Measurements from ENCODE around the gene JAKMIP1. TPM values are rescaled to one million over a fixed set of nuclear protein-coding genes. Genes with fewer than 3 reads are reported as not detected.

Gene JAKMIP1
- polyA plus RNA-seq, 2 donors = 0.13 to 0.31 TPM

GRCh38 chr4:6236816-6237390 is 36.6 kb upstream of the JAKMIP1 start:
- H3K36me3 ChIP-seq (ENCODE audit: control insufficient read depth in 2 of 2, insufficient read depth in 2 of 2, low read length in 1 of 2) = no peaks in the 10 kb centered on the region
- no peaks in the 10 kb centered on the region for H3K27me3 ChIP-seq (ENCODE audit: control insufficient read depth in 1 of 2, insufficient read depth in 2 of 2, low read length in 2 of 2)
- H3K27ac ChIP-seq (ENCODE audit: low read depth in 2 of 2, low read length in 1 of 2) = no peak overlapping the region
- 70 to 73% methylated on average over 12 of the region's 12 CpGs for WGBS, 2 donors
- no peaks in the 10 kb centered on the region for H3K9me3 ChIP-seq (ENCODE audit: control insufficient read depth in 2 of 2, insufficient read depth in 1 of 2, low read depth in 1 of 2, low read length in 1 of 2)
- no peaks in the 10 kb centered on the region for H3K4me1 ChIP-seq (ENCODE audit: control insufficient read depth in 2 of 2, insufficient read depth in 2 of 2, low read length in 1 of 2)
- no peak overlapping the region for H3K4me3 ChIP-seq (ENCODE audit: low read depth in 1 of 2, low read length in 2 of 2)

- WGBS, 2 donors = 57 to 61% methylated on average over 17 of the region's 17 CpGs
- Histone ChIP-seq H3K4me1 (ENCODE audit: control insufficient read depth in 2 of 2, insufficient read depth in 2 of 2, low read length in 1 of 2) (no peaks in the 10 kb centered on the region), H3K27ac (ENCODE audit: low read depth in 2 of 2, low read length in 1 of 2) (no peak overlapping the region), H3K4me3 (ENCODE audit: low read depth in 1 of 2, low read length in 2 of 2) (no peak overlapping the region), H3K27me3 (ENCODE audit: control insufficient read depth in 1 of 2, insufficient read depth in 2 of 2, low read length in 2 of 2) (no peaks in the 10 kb centered on the region), H3K9me3 (ENCODE audit: control insufficient read depth in 2 of 2, insufficient read depth in 1 of 2, low read depth in 1 of 2, low read length in 1 of 2) (no peaks in the 10 kb centered on the region), H3K36me3 (ENCODE audit: control insufficient read depth in 2 of 2, insufficient read depth in 2 of 2, low read length in 1 of 2) (no peaks in the 10 kb centered on the region)
Observed at GRCh38 chr4:6235901-6236640, 35.7 kb upstream of the JAKMIP1 start.

- H3K9me3 ChIP-seq (ENCODE audit: control insufficient read depth in 2 of 2, insufficient read depth in 1 of 2, low read depth in 1 of 2, low read length in 1 of 2) = peaks cover 0 to 2% of the 10 kb centered on the region in 2 donors
- no peaks in the 10 kb centered on the region for H3K4me1 ChIP-seq (ENCODE audit: control insufficient read depth in 2 of 2, insufficient read depth in 2 of 2, low read length in 1 of 2)
- H3K4me3 ChIP-seq (ENCODE audit: low read depth in 1 of 2, low read length in 2 of 2) = no peak overlapping the region
- H3K27ac ChIP-seq (ENCODE audit: low read depth in 2 of 2, low read length in 1 of 2) = no peak overlapping the region
- WGBS, 2 donors = 79 to 84% methylated on average over 7 of the region's 7 CpGs
- H3K36me3 ChIP-seq (ENCODE audit: control insufficient read depth in 2 of 2, insufficient read depth in 2 of 2, low read length in 1 of 2) = no peaks in the 10 kb centered on the region
- no peaks in the 10 kb centered on the region for H3K27me3 ChIP-seq (ENCODE audit: control insufficient read depth in 1 of 2, insufficient read depth in 2 of 2, low read length in 2 of 2)
Observed at GRCh38 chr4:6235012-6235411, 34.7 kb upstream of the JAKMIP1 start.

GRCh38 chr4:6233929-6234328 is 33.6 kb upstream of the JAKMIP1 start:
- 81 to 86% methylated on average over 6 of the region's 6 CpGs for WGBS, 2 donors

DNA sequence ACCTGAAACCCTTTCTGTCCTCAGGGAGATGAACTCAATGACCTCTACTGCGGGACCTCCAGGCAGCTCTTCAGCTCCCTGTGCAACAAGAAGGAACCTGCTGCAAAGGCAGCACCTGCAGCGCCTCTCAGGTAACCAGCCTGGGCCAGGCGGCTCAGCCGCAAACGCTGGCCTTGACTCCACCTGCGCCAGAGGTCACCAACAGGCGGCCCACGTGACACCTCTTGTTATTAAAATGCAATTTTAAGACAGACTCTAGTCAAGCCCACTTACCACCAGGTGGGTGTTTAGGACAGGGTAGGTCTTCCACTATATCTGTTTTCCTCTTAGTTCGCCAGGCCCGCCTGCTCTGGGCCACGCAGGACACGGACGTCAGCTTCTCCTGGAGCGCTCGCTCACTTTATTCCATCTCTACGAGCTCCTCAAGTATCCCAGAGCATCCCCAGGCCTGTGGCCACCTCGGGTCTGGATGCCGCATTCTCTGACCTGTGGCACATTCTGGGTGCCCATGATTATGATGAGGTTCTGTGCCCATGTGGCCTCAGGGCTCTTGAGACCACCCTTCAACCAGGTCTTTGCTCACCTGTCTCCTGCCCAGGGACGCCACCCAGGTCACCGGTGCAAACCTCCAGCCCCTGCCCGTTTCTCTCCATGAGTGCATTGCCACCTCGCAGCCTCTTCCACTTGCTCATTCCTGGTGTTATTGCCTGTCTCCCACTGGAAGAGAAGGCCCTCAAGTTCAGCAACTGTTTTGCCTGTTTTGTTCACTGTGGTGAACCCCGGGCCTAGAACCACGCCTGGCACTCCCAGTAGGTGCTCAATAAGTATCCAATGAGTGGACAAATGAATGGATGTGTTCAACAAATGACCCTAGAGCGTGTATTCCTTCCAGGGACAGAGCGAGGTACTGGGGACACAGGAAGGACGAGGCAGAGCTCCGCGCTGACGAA is 32.8 kb upstream of the JAKMIP1 start:
- H3K9me3 ChIP-seq (ENCODE audit: control insufficient read depth in 2 of 2, insufficient read depth in 1 of 2, low read depth in 1 of 2, low read length in 1 of 2) = peaks cover 0 to 2% of the 10 kb centered on the region in 2 donors
- 84 to 85% methylated on average over 30 of the region's 30 CpGs for WGBS, 2 donors

More at GRCh38 chr4:6233929-6234328, 33.6 kb upstream of the JAKMIP1 start:
- no peak overlapping the region for H3K27ac ChIP-seq (ENCODE audit: low read depth in 2 of 2, low read length in 1 of 2)
- H3K4me1 ChIP-seq (ENCODE audit: control insufficient read depth in 2 of 2, insufficient read depth in 2 of 2, low read length in 1 of 2) = no peaks in the 10 kb centered on the region
- no peak overlapping the region for H3K4me3 ChIP-seq (ENCODE audit: low read depth in 1 of 2, low read length in 2 of 2)
- no peaks in the 10 kb centered on the region for H3K27me3 ChIP-seq (ENCODE audit: control insufficient read depth in 1 of 2, insufficient read depth in 2 of 2, low read length in 2 of 2)
- no peaks in the 10 kb centered on the region for H3K36me3 ChIP-seq (ENCODE audit: control insufficient read depth in 2 of 2, insufficient read depth in 2 of 2, low read length in 1 of 2)
- peaks cover 0 to 2% of the 10 kb centered on the region in 2 donors for H3K9me3 ChIP-seq (ENCODE audit: control insufficient read depth in 2 of 2, insufficient read depth in 1 of 2, low read depth in 1 of 2, low read length in 1 of 2)

DNA sequence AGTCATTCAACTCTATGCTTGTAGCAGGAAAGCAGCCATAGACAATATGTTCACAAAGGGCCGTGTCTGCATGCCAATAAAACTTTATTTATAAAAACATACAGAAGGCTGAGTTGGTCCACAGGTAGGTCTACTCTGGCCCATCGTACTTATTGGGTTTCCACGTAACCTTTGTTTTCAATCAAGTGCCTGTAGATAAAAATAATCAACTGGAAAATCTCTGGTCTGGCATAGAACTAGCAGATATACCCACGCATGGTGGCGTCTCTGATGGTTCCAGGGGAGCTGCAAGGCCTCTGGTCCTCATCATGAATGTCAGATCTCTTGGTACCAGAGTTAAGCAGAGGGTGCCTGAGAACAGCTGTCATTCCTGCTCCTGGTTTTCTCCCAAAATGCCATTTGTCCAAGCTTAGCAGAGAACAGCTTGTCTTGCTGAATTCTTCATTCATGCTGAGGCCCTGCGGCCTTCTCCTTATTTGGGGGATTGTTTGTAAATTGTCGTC is 31.4 kb upstream of the JAKMIP1 start:
- Histone ChIP-seq H3K27ac (ENCODE audit: low read depth in 2 of 2, low read length in 1 of 2) (no peak overlapping the region), H3K36me3 (ENCODE audit: control insufficient read depth in 2 of 2, insufficient read depth in 2 of 2, low read length in 1 of 2) (no peaks in the 10 kb centered on the region), H3K27me3 (ENCODE audit: control insufficient read depth in 1 of 2, insufficient read depth in 2 of 2, low read length in 2 of 2) (no peaks in the 10 kb centered on the region), H3K9me3 (ENCODE audit: control insufficient read depth in 2 of 2, insufficient read depth in 1 of 2, low read depth in 1 of 2, low read length in 1 of 2) (peaks cover 0 to 2% of the 10 kb centered on the region in 2 donors), H3K4me1 (ENCODE audit: control insufficient read depth in 2 of 2, insufficient read depth in 2 of 2, low read length in 1 of 2) (no peaks in the 10 kb centered on the region), H3K4me3 (ENCODE audit: low read depth in 1 of 2, low read length in 2 of 2) (no peak overlapping the region)
- 76 to 82% methylated on average over 7 of the region's 7 CpGs for WGBS, 2 donors

More for the DNA sequence above, 32.8 kb upstream of the JAKMIP1 start:
- H3K36me3 ChIP-seq (ENCODE audit: control insufficient read depth in 2 of 2, insufficient read depth in 2 of 2, low read length in 1 of 2) = no peaks in the 10 kb centered on the region
- H3K4me3 ChIP-seq (ENCODE audit: low read depth in 1 of 2, low read length in 2 of 2) = no peak overlapping the region
- H3K27me3 ChIP-seq (ENCODE audit: control insufficient read depth in 1 of 2, insufficient read depth in 2 of 2, low read length in 2 of 2) = no peaks in the 10 kb centered on the region
- H3K4me1 ChIP-seq (ENCODE audit: control insufficient read depth in 2 of 2, insufficient read depth in 2 of 2, low read length in 1 of 2) = no peaks in the 10 kb centered on the region
- no peak overlapping the region for H3K27ac ChIP-seq (ENCODE audit: low read depth in 2 of 2, low read length in 1 of 2)

DNA sequence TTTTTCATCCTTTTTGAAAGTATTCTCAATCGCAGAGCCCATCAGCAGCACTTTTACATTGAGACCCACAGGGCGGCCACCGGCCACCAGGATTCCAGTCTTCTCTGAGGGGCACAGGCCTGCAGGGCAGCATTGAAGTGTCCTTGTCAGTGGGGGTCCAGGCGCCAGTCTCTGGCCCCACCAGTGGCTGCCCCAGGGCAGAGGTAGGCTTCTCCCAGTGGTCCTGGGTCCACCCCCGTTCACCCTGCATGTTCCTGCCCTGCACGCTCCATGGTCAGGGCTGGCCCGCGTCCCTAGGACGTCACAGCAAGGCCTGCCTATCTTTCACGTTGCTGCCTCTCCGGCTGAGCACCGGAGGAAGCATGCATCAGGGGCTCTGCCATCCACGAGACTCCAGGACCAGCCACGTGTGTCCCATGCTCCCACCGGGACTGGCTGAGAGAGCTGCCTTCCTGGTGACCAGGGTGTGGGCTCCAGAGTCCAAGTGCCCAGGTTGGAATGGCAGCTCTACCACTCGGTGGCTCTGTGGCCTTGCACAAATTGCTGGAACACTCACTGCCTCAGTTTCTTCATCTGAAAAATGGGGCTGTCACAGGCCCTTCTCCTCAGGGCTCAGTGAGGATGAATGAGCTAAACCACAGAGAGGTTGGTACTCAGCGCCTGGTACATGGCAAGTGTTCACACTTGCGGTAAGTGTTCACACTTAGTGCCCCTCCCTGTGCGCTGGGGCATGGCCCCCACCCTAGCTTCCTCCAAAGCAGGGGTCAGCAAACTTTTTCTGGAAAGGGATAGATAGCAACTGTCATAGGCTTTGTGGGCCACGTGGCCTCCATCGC is 30.7 kb upstream of the JAKMIP1 start:
- no peaks in the 10 kb centered on the region for H3K27me3 ChIP-seq (ENCODE audit: control insufficient read depth in 1 of 2, insufficient read depth in 2 of 2, low read length in 2 of 2)
- H3K27ac ChIP-seq (ENCODE audit: low read depth in 2 of 2, low read length in 1 of 2) = no peak overlapping the region
- WGBS, 2 donors = 88 to 91% methylated on average over 21 of the region's 21 CpGs
- no peak overlapping the region for H3K4me3 ChIP-seq (ENCODE audit: low read depth in 1 of 2, low read length in 2 of 2)
- H3K36me3 ChIP-seq (ENCODE audit: control insufficient read depth in 2 of 2, insufficient read depth in 2 of 2, low read length in 1 of 2) = no peaks in the 10 kb centered on the region
- peaks cover 0 to 2% of the 10 kb centered on the region in 2 donors for H3K9me3 ChIP-seq (ENCODE audit: control insufficient read depth in 2 of 2, insufficient read depth in 1 of 2, low read depth in 1 of 2, low read length in 1 of 2)
- no peaks in the 10 kb centered on the region for H3K4me1 ChIP-seq (ENCODE audit: control insufficient read depth in 2 of 2, insufficient read depth in 2 of 2, low read length in 1 of 2)

DNA sequence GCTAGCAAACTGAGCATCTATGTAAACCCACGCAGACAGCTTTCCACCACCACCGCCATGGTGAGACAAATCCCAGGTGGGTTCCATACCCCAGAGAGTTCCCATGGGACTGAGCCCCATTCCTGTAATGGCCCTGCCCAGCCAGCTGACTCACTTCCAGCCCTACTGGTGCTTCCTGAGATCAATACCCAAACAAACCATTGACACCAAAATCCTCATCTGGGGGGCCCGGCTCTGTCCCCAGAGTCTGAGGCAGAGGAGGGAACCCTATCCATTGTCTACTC is 30.1 kb upstream of the JAKMIP1 start:
- H3K27ac ChIP-seq (ENCODE audit: low read depth in 2 of 2, low read length in 1 of 2) = no peak overlapping the region
- H3K4me1 ChIP-seq (ENCODE audit: control insufficient read depth in 2 of 2, insufficient read depth in 2 of 2, low read length in 1 of 2) = no peaks in the 10 kb centered on the region
- WGBS, 2 donors = 56 to 62% methylated on average over 3 of the region's 3 CpGs
- no peaks in the 10 kb centered on the region for H3K36me3 ChIP-seq (ENCODE audit: control insufficient read depth in 2 of 2, insufficient read depth in 2 of 2, low read length in 1 of 2)
- peaks cover 0 to 2% of the 10 kb centered on the region in 2 donors for H3K9me3 ChIP-seq (ENCODE audit: control insufficient read depth in 2 of 2, insufficient read depth in 1 of 2, low read depth in 1 of 2, low read length in 1 of 2)
- no peak overlapping the region for H3K4me3 ChIP-seq (ENCODE audit: low read depth in 1 of 2, low read length in 2 of 2)
- H3K27me3 ChIP-seq (ENCODE audit: control insufficient read depth in 1 of 2, insufficient read depth in 2 of 2, low read length in 2 of 2) = no peaks in the 10 kb centered on the region
